ENCODE results near the gene RC3H2. TPM values are rescaled to one million over a fixed set of nuclear protein-coding genes. Genes with fewer than 3 reads are reported as not detected.
"Not testable (repeated sequence)": the region's sequence is repeated elsewhere in the genome, so short reads cannot be mapped to it uniquely, and the experiment has no call there.

Gene RC3H2
- total and polyA plus RNA-seq, 9 donors: 10.2 to 40.9 (median 31.7) TPM

DNA sequence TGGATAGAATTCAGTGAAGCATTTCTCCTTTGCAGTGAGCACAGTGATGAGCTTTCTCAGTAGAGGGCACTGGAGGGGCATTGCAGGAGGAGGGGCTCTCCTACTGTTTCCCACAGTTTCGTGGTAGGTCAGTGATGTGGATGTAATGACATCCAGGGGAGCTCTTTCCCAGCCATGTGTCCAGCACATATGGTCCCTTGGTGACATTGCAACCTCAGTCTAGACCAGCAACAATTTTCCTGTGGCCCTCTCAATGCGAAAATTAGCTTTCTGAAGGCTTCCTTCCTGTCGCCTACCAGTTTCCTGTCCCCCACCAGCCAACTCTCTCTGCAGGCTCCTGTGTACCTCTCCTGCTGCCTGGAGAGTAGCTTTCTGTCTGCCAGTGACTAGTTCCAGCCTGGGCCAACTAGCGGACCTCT is 69.8 kb downstream of the RC3H2 start:
- Histone ChIP-seq H3K36me3 (no peaks in the 10 kb centered on the region), H3K4me3 (no peak overlapping the region), H3K27me3 (no peaks in the 10 kb centered on the region), H3K9me3 (no peaks in the 10 kb centered on the region), H3K27ac (no peak overlapping the region), H3K4me1 (ENCODE audit: insufficient read depth) (no peaks in the 10 kb centered on the region)
- WGBS, 3 donors: 61 to 69% (median 63%) methylated on average over 4 of the region's 4 CpGs
- TF ChIP-seq POLR2A (IDR thresholded peaks at IDR 0.05) (no peak), EP300 (IDR thresholded peaks at IDR 0.05) (no peak)
- TF ChIP-seq, protein P1, sequence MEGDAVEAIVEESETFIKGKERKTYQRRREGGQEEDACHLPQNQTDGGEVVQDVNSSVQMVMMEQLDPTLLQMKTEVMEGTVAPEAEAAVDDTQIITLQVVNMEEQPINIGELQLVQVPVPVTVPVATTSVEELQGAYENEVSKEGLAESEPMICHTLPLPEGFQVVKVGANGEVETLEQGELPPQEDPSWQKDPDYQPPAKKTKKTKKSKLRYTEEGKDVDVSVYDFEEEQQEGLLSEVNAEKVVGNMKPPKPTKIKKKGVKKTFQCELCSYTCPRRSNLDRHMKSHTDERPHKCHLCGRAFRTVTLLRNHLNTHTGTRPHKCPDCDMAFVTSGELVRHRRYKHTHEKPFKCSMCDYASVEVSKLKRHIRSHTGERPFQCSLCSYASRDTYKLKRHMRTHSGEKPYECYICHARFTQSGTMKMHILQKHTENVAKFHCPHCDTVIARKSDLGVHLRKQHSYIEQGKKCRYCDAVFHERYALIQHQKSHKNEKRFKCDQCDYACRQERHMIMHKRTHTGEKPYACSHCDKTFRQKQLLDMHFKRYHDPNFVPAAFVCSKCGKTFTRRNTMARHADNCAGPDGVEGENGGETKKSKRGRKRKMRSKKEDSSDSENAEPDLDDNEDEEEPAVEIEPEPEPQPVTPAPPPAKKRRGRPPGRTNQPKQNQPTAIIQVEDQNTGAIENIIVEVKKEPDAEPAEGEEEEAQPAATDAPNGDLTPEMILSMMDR (IDR thresholded peaks at IDR 0.05): no peak
- intact Hi-C loops (cut with DNase I): loop anchor here in 1 of 4 donors (10.0 kb wide), 1 partner anchor 519 kb away; the partner anchor contains the start of gene CRB2
- no peak for DNase-seq

GRCh38 chr9:122832194-122832593 is 73.0 kb downstream of the RC3H2 start:
- Histone ChIP-seq H3K4me1 (ENCODE audit: insufficient read depth) (peaks cover 3% of the 10 kb centered on the region), H3K4me3 (no peak overlapping the region), H3K9me3 (no peaks in the 10 kb centered on the region), H3K27ac (no peak overlapping the region), H3K36me3 (no peaks in the 10 kb centered on the region), H3K27me3 (no peaks in the 10 kb centered on the region)
- DNase-seq: no peak
- TF ChIP-seq, protein P1 (IDR thresholded peaks at IDR 0.05): no peak
- TF ChIP-seq POLR2A (IDR thresholded peaks at IDR 0.05) (no peak), EP300 (IDR thresholded peaks at IDR 0.05) (no peak)
- intact Hi-C loops (cut with DNase I): loop anchor here in 1 of 4 donors (10.0 kb wide), 1 partner anchor 523 kb away; the partner anchor contains the start of gene CRB2
- WGBS, 3 donors: 83 to 84% (median 84%) methylated on average over 3 of the region's 3 CpGs

DNA sequence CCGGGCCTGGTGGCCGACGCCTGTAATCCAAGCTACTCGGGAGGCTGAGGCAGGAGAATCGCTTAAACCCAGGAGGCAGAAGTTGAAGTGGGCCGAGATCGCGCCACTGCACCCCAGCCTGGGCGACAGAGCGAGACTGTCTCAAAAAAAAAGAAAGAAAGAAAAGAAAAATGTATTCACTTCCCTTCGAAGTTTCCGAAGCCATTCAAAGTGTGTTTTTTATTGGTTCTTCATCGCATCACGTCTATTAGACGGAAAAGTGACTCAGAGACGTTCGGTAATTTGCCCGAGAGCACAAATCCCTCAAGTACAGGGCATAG is 76.2 kb downstream of the RC3H2 start:
- H3K36me3 ChIP-seq; intact Hi-C loops (cut with DNase I); DNase-seq; H3K4me1 ChIP-seq (ENCODE audit: insufficient read depth); H3K27me3 ChIP-seq; H3K9me3 ChIP-seq: not testable (repeated sequence)
- WGBS, 3 donors: 65 to 69% (median 68%) methylated on average over 18 of the region's 18 CpGs
- H3K4me3 ChIP-seq: peak overlapping the region; percentile 70
- H3K27ac ChIP-seq: peak overlapping the region in 1 of 2 donors; percentile 89

- intact Hi-C loops (cut with DNase I): no loop called here
- no peak for DNase-seq
- 0% methylated on average over 8 of the region's 8 CpGs for whole genome bisulfite sequencing, 3 donors
- TF ChIP-seq, protein P1 (IDR thresholded peaks at IDR 0.05): no peak
- no peak for TF ChIP-seq EP300 (IDR thresholded peaks at IDR 0.05)
- TF ChIP-seq POLR2A (IDR thresholded peaks at IDR 0.05): no peak
- Histone ChIP-seq H3K9me3 (no peaks in the 10 kb centered on the region), H3K36me3 (no peaks in the 10 kb centered on the region), H3K4me3 (peak overlapping the region; percentile 70), H3K4me1 (ENCODE audit: insufficient read depth) (peaks cover 7% of the 10 kb centered on the region), H3K27me3 (no peaks in the 10 kb centered on the region), H3K27ac (peak overlapping the region; percentile 15 to 89)
Measured at GRCh38 chr9:122827761-122828093, 77.4 kb downstream of the RC3H2 start.

- Histone ChIP-seq H3K27me3 (no peaks in the 10 kb centered on the region), H3K36me3 (no peaks in the 10 kb centered on the region), H3K9me3 (no peaks in the 10 kb centered on the region), H3K4me3 (no peak overlapping the region), H3K27ac (no peak overlapping the region), H3K4me1 (ENCODE audit: insufficient read depth) (peaks cover 5% of the 10 kb centered on the region)
- 83 to 93% (median 92%) methylated on average over 4 of the region's 4 CpGs for WGBS, 3 donors
- intact Hi-C loops (cut with DNase I): no loop called here
- DNase-seq: no peak
- TF ChIP-seq EP300 (IDR thresholded peaks at IDR 0.05) (no peak), POLR2A (IDR thresholded peaks at IDR 0.05) (no peak)
- TF ChIP-seq, protein P1 (IDR thresholded peaks at IDR 0.05): no peak
Measured at GRCh38 chr9:122822938-122823337, 82.2 kb downstream of the RC3H2 start.
